GM23248 (cell line): ENCODE data around the gene TNFRSF12A.
A peak's percentile ranks its signal among the peaks of the same experiment; 100 is the strongest.

Experiments used
- EZH2 ChIP-seq: fragments of 200-600 bp; sonication (generic); IDR thresholded peaks from 2 replicates; pipeline ENCODE4 v1.6.1; 2018; ENCODE audit warnings: antibody characterized with exemption, mild to moderate bottlenecking; ENCODE audit not compliant: insufficient read depth, poor library complexity, severe bottlenecking
- EZH2phosphoT487 ChIP-seq: fragments of 200-600 bp; sonication (generic); IDR thresholded peaks from 2 replicates; pipeline ENCODE4 v1.6.1; 2018; ENCODE audit warnings: antibody characterized with exemption, moderate library complexity, mild to moderate bottlenecking, low read depth; ENCODE audit not compliant: insufficient read depth

DNA sequence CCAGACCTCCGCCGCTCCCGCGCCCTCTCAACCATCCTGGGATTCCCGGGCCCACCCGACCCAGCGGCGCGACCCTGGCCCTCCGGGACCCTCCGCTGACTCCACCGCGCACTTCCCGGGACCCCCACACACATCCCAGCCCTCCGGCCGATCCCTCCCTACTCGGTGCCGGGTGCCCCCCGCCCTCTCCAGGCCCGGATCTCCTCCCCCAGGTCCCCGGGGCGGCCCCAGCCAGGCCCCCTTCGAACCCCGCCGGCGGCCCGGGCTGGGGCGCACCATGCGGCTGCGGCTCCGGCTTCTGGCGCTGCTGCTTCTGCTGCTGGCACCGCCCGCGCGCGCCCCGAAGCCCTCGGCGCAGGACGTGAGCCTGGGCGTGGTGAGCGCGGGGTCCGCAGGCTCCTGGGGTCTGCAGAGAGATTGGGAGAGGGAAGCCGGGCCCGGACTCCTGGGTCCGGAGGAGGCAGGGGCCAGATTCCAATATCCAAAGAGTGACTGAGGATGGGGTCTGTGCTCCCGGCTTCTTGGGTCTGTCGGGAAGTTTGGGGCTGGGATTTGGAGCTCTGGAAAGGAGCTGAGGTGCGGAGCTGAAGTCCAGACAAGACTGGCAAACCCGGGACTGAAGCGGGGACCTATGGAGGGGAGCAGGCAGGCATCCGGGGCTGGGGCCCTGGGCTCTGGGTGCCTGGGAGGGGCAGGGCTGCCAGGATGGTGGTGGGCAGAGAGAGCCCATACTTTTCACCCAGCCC lies 26.6 kb downstream of the TNFRSF12A start:
- peak; percentile 89 for TF ChIP-seq EZH2
- TF ChIP-seq EZH2phosphoT487, result peak; percentile 70
